ENCODE measurements around the gene GSTM2.

DNA sequence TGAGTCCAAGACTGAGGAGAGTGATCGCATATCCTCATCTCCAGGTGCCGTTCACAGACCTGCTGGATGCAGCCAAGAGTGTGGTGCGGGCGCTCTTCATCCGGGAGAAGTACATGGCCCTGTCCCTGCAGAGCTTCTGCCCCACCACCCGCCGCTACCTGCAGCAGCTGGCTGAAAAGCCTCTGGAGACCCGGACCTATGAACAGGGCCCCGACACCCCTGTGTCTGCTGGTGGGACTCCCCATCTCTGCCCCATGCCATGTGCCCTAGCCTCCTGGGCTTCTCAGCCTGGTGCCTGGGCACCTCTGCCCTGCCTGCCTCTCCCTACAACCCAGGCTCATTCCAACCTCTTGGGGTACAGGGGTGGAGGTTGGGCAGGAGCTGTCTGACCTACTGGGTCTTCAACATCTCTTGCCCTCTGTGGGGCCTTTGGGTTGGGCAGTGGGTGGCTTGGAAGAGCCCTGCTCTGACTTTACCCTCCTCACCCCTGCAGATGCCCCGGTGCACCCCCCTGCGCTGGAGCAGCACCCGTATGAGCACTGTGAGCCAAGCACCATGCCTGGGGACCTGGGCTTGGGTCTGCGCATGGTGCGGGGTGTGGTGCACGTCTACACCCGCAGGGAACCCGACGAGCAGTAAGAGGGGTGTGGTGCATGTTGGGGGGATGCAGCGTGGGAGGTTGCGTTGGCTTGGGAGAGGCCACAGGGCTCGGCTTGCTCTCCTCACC lies 41.0 kb upstream of the GSTM2 start:
- no peak for TF ChIP-seq EZH2phosphoT487 (IDR thresholded peaks at IDR 0.05; ENCODE audit: borderline replicate concordance)
- TF ChIP-seq, protein P1, sequence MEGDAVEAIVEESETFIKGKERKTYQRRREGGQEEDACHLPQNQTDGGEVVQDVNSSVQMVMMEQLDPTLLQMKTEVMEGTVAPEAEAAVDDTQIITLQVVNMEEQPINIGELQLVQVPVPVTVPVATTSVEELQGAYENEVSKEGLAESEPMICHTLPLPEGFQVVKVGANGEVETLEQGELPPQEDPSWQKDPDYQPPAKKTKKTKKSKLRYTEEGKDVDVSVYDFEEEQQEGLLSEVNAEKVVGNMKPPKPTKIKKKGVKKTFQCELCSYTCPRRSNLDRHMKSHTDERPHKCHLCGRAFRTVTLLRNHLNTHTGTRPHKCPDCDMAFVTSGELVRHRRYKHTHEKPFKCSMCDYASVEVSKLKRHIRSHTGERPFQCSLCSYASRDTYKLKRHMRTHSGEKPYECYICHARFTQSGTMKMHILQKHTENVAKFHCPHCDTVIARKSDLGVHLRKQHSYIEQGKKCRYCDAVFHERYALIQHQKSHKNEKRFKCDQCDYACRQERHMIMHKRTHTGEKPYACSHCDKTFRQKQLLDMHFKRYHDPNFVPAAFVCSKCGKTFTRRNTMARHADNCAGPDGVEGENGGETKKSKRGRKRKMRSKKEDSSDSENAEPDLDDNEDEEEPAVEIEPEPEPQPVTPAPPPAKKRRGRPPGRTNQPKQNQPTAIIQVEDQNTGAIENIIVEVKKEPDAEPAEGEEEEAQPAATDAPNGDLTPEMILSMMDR (conservative IDR thresholded peaks at IDR 0.05; ENCODE audit: low read length) = no peak

Data from Loucy (cell line).